Upper lobe of right lung (tissue), 1 donor: Measurements from ENCODE around the gene PEMT. TPM values are rescaled to one million over a fixed set of nuclear protein-coding genes. Genes with fewer than 3 reads are reported as not detected.
A peak's percentile ranks its signal among the peaks of the same experiment; 100 is the strongest.

ENCODE experiments used
- ATAC-seq: fragments of 200-7000 bp; cut with Tn5 transposase; one replicate; pipeline ENCODE4 v1.9.1; 2020; ENCODE audit warnings: mild to moderate bottlenecking, moderate library complexity
- DNase-seq: peaks from one replicate; pipeline ENCODE4 v3.0.0-alpha.2; 2020
- H3K27ac ChIP-seq: fragments of 200-600 bp; one replicate; pipeline ENCODE4 v1.8.0; 2022
- H3K27me3 ChIP-seq: fragments of 200-600 bp; one replicate; pipeline ENCODE4 v1.8.0; 2022; ENCODE audit warnings: mild to moderate bottlenecking
- H3K36me3 ChIP-seq: fragments of 200-600 bp; one replicate; pipeline ENCODE4 v1.8.0; 2022
- H3K4me1 ChIP-seq: fragments of 200-600 bp; one replicate; pipeline ENCODE4 v1.8.0; 2022
- H3K4me3 ChIP-seq: fragments of 200-600 bp; one replicate; pipeline ENCODE4 v1.8.0; 2022; ENCODE audit warnings: mild to moderate bottlenecking
- H3K9me3 ChIP-seq: fragments of 200-600 bp; one replicate; pipeline ENCODE4 v1.8.0; 2022
- intact Hi-C: fragments of 100-400 bp; cut with DNase I; formaldehyde crosslinking; loops from one replicate; pipeline ENCODE4 v1.11.0; 2022
- total RNA-seq: library from RNA; stranded (reverse); fragmentation: NEBNext Ultra II Directional; extraction: Animal tissue kit (Norgen Biotek cat#: 25700); gene quantifications from one replicate; pipeline ENCODE4 v1.2.1, GENCODE V29; 2021
- TF ChIP-seq, protein P1 (sequence below): fragments of 200-600 bp; IDR thresholded peaks from one replicate; pipeline ENCODE4 v1.8.0; 2022; ENCODE audit warnings: antibody characterized with exemption
- donor health status: DM: no; HTN: yes; CAD: no; lungs with severe emphysema.

The PEMT gene
- total RNA-seq, 1 donor from 2014 or later, result 29.6 TPM

DNA sequence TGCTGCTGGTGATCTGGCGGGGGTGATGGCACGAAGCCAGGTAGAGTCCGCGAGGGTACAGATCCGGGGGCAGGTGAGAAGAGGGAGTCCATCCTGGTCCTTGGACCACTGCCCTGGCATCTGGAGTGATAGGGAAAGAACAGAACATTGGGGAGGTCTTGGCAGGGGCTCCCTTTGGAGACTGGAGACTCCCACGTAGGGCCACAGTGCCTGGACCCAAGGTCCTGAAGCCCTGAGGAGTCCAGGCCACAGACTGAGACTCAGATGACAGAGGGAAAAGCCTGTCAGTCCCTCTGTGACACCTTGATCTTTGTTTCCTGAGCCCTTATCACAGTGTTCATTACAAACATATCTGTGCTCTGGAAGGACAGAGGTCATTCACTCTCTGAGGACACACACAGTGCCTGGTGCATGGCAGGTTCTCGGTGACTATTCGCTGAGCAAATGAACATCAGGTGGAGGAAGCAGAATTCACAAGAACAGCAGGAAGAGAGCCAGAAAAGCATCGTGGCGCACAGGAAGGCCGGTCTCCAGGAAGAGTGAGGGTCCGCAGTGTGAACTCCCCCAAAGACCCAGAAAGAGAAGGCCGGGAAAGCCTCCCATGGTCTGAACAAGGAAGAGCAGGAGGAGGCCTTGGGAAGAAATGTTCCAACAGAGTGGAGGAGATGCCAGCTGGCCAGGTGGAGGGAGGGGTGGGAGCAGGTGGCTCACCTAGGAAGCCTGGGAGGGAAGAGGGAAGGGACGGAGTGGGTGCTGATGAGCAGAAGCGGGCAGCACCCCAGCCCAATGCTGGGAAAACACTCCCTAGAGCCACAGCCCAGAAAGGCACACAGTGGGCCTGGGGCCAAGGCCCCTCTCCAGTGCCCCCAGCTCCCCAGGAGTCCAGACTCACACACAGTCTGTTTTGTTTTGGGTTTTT lies 20.5 kb downstream of the PEMT start:
- TF ChIP-seq, protein P1, sequence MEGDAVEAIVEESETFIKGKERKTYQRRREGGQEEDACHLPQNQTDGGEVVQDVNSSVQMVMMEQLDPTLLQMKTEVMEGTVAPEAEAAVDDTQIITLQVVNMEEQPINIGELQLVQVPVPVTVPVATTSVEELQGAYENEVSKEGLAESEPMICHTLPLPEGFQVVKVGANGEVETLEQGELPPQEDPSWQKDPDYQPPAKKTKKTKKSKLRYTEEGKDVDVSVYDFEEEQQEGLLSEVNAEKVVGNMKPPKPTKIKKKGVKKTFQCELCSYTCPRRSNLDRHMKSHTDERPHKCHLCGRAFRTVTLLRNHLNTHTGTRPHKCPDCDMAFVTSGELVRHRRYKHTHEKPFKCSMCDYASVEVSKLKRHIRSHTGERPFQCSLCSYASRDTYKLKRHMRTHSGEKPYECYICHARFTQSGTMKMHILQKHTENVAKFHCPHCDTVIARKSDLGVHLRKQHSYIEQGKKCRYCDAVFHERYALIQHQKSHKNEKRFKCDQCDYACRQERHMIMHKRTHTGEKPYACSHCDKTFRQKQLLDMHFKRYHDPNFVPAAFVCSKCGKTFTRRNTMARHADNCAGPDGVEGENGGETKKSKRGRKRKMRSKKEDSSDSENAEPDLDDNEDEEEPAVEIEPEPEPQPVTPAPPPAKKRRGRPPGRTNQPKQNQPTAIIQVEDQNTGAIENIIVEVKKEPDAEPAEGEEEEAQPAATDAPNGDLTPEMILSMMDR, result no peak
- no peak for DNase-seq
- Histone ChIP-seq H3K4me3 (no peak overlapping the region), H3K27me3 (no peaks in the 10 kb centered on the region), H3K4me1 (peaks cover 26% of the 10 kb centered on the region), H3K36me3 (no peaks in the 10 kb centered on the region), H3K9me3 (no peaks in the 10 kb centered on the region), H3K27ac (no peak overlapping the region)
- ATAC-seq, result no peak
- intact Hi-C loops, result no loop called here

DNA sequence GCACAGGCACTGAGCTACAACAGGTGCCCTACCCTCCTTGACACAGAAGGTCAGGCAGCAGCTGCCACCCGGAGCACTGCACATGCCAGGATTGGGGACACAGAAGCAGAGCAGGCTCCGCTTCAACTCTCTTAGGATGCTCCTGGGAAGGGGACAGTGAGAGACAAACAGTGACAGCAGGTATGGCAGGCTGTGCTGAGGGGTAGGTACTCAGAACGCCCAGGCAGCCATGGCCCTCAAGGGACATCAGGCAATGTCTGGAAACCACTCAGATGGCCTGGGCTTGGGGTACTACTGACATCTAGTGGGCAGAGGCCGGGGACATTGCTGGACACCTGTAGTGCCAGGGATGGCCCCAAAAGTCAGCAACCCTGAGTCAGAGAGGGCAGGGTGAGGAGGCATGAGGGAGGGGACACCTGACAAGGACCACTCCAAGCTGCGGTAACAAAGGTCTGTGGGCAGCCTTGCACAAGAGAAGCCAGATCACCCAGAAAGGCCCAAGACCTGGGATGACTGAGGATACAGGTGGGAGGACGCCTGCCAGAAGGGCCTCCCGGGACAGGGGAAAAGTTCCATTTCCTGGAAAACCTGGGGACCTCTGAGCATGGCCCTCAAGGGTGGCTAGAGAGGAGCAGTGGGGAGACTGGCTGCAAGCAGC lies 21.2 kb downstream of the PEMT start:
- DNase-seq (no peak), ATAC-seq (peak; percentile 57)
- H3K36me3 ChIP-seq, result no peaks in the 10 kb centered on the region
- H3K9me3 ChIP-seq, result no peaks in the 10 kb centered on the region
- H3K4me1 ChIP-seq, result peaks cover 25% of the 10 kb centered on the region
- TF ChIP-seq, protein P1, result peak; percentile 39
- intact Hi-C loops, result no loop called here
- no peaks in the 10 kb centered on the region for H3K27me3 ChIP-seq
- H3K4me3 ChIP-seq, result no peak overlapping the region
- no peak overlapping the region for H3K27ac ChIP-seq

DNA sequence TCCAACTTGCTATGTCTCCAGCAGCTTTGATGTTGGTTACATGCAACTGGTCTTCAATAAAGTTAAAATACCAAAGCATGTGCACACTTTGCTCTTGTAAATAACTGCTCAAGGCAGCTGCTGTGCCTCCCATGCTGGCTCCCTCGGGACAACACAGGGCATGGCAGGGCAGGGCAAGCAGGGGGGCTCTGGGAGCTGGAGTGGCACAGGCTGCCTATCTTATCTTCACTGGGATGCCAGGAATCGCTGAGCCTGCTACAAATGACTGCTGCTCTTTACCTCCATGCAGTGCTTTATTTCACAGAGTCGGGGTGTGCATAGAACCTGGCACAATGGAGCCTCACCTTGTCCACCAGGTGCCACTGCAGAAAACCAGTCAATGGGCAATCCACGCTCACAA lies 21.8 kb downstream of the PEMT start:
- H3K27ac ChIP-seq, result no peak overlapping the region
- TF ChIP-seq, protein P1, result no peak
- H3K4me3 ChIP-seq, result no peak overlapping the region
- ATAC-seq, result no peak
- H3K27me3 ChIP-seq, result no peaks in the 10 kb centered on the region
- no peaks in the 10 kb centered on the region for H3K36me3 ChIP-seq
- peaks cover 21% of the 10 kb centered on the region for H3K4me1 ChIP-seq
- H3K9me3 ChIP-seq, result no peaks in the 10 kb centered on the region
- no peak for DNase-seq
- intact Hi-C loops, result no loop called here

DNA sequence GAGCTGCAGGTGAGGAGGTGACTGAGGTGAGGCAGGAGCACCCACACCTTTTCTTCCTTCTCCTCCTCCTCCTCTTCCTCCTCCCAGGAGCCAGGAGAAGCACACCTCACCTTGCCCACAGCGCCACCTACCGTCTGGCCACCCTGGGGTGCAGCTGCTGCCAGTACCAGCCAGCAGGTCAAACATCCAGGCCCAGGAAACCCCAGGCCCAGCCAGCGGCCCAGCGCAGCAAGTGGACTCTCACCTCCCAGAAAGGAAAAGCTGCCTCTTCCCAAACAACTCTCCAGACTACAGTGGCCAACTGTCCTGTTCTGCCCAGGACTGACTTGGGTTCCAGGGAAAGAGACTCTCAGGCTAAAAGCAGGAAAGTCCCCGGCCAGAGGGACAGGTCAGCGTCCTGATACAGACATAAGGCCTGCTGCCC lies 22.7 kb downstream of the PEMT start:
- Histone ChIP-seq H3K27ac (no peak overlapping the region), H3K36me3 (no peaks in the 10 kb centered on the region), H3K9me3 (no peaks in the 10 kb centered on the region), H3K4me1 (peaks cover 27% of the 10 kb centered on the region), H3K4me3 (no peak overlapping the region), H3K27me3 (no peaks in the 10 kb centered on the region)
- intact Hi-C loops, result no loop called here
- TF ChIP-seq, protein P1, result peak; percentile 70
- DNase-seq, result peak; percentile 92
- ATAC-seq, result peak; percentile 79

DNA sequence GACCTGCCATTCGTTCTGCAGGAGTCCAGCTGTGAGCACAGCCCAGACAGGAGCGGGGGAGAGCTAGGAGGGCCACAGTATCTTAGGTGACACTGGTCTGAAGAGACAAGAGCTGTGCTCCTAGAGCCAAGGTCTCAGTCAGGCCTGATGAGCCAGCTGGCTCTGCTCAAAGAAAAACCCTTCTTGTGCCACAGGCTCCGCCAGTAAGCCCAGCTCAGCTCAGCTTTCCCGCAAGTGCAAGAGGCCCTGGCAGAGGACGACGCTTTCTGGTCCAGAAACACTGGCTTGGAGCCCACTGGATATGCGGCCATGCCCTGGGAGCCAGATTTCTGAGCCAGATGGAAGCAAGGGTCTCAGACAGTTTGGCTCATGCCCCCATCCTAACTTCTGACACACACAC lies 23.9 kb downstream of the PEMT start:
- ATAC-seq, result peak; percentile 19

More for the DNA sequence above, 23.9 kb downstream of the PEMT start:
- intact Hi-C loops, result no loop called here
- peak overlapping the region; percentile 20 for H3K27ac ChIP-seq
- DNase-seq, result no peak
- no peaks in the 10 kb centered on the region for H3K9me3 ChIP-seq
- no peaks in the 10 kb centered on the region for H3K27me3 ChIP-seq
- TF ChIP-seq, protein P1, result no peak
- H3K36me3 ChIP-seq, result no peaks in the 10 kb centered on the region
- peaks cover 27% of the 10 kb centered on the region for H3K4me1 ChIP-seq
- no peak overlapping the region for H3K4me3 ChIP-seq
